Effector CD4-positive, alpha-beta T cell (primary cell): ENCODE results near the gene FKRP.
"Not testable (repeated sequence)": the region's sequence is repeated elsewhere in the genome, so short reads cannot be mapped to it uniquely, and the experiment has no call there.

ENCODE experiments used
- DNase-seq: peaks from one replicate; pipeline ENCODE4 v3.0.0-alpha.2; 2020
- total RNA-seq: gene quantifications from one replicate; lab custom pipeline; 2026; lab: John Stamatoyannopoulos, UW

FKRP gene, protein sequence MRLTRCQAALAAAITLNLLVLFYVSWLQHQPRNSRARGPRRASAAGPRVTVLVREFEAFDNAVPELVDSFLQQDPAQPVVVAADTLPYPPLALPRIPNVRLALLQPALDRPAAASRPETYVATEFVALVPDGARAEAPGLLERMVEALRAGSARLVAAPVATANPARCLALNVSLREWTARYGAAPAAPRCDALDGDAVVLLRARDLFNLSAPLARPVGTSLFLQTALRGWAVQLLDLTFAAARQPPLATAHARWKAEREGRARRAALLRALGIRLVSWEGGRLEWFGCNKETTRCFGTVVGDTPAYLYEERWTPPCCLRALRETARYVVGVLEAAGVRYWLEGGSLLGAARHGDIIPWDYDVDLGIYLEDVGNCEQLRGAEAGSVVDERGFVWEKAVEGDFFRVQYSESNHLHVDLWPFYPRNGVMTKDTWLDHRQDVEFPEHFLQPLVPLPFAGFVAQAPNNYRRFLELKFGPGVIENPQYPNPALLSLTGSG
- 19.5 reads per million, percentile 46 among the genes with 10 or more reads in this experiment for total RNA-seq

DNA sequence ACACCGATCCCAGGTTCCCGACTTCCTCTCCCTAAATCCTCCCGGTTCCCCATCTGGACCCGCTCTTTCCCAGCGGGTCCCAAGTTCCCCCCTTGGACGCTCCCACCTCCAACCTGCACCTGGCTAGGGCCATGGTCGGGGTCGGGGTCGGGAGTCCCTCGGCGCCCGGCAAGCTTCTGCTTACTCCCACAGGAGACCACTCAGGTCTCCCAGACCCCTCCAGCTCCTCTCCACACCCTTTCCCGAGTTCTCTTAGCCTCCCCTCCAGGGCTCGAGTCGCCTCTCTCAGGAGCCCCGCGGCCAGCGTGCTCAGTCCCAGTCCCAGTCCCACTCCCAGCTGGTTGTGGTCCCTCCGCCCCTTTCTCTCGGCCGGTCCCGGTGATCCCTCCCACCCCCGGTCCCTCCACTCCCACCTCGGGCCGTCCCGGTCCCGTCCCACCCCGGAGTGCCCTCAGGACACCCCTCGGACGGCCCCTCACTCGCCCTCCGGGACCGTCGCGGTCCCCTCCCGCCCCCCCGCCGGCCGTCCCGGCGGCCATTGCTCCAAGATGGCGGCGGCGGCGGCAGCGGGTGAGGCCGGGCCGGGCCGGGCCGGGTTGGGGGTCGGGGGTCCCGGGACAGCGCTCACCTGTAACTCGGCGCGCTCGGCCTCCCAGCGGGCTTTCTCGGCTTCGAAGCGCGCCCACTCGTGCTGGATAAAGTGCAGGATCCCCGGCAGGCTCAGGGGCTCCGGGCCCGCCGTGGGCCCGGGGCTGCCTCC is at the start of gene FKRP:
TSS of gene FKRP (plus strand) at position 537 of the 760 bp plus-strand sequence. CDS start 9,394 bp downstream, outside the sequence.
- DNase-seq, result no peak

GRCh38 chr19:46696866-46697203 is 49.0 kb upstream of the FKRP start:
- no peak for DNase-seq

DNA sequence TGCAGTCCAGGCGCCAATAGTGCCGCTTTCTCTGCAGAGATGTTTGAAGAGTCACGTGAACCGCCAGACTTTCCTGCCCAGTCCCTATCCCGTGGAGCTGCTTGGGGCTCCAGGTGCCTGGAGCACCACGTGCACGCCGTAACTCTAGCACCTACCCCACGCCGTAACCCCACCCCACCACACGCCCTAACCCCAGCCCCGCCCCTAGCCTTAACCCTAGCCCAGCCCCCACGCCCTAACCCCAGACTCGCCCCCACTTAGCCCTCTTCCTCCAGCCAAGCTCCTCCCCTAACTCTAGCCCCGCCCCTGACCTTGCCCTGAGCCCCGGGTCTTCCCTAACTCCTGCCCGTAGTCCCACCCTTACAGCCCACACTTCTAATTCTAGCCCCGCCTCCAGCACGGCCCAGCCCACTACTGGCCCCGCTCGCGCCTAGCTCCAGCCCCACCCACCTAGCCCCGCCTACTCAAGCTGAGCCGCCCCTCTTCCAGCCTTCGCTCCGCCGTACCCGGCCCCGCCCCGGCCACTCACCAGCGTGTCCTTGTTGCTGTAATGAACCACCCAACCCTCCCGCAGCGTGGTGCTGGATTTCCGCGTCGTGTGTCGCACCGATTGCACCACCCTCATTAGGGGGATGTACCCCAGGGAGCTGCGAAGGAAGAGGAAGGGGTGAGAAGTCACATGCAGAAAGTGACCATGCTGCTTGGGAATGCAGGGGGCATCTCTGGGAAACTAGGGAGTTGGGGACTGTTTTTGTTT is 48.5 kb upstream of the FKRP start:
- no peak for DNase-seq

GRCh38 chr19:46698395-46699321 is 47.2 kb upstream of the FKRP start:
- no peak for DNase-seq

- DNase-seq, result no peak
Measured at GRCh38 chr19:46700704-46701103, 45.2 kb upstream of the FKRP start.

DNA sequence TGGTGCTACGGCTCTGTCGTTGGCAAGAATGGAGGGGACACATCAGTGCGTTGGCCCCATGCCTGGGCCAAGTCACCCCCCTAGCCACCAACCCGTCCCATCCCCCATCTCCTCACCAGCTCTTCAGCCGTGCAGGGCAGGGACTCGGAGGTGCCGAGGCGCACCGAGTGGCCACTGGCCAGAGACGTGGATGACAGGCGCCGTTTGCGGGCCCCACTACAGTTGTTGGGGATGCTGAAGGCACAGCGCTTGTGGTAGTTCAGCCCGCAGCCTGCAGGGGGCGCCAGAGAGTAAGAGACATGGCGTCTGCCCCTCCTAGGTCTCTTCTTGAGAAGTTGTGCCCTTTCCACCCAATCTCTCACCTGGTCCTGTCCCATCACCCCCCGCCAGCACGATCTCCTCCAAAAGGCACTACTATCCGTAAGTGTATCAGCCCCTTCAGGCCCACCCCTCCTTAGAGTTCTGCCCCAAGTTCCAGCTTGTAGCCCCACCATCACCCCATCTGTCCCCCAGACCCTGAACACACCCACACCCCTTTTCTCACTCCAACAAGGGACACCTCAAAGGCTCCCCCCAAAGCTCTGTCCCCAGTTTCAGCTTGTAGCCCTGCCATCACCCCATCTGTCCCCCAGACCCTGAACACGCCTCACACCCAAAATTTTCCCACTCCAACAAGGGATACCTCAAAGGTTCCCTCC is 41.3 kb upstream of the FKRP start:
- DNase-seq, result peak; percentile 87

- no peak for DNase-seq
Measured at GRCh38 chr19:46710687-46711086, 35.2 kb upstream of the FKRP start.

GRCh38 chr19:46712768-46713338 is 33.0 kb upstream of the FKRP start:
- DNase-seq, result not testable (repeated sequence)

GRCh38 chr19:46713781-46714443 is 31.9 kb upstream of the FKRP start:
- DNase-seq, result peak; percentile 74

DNA sequence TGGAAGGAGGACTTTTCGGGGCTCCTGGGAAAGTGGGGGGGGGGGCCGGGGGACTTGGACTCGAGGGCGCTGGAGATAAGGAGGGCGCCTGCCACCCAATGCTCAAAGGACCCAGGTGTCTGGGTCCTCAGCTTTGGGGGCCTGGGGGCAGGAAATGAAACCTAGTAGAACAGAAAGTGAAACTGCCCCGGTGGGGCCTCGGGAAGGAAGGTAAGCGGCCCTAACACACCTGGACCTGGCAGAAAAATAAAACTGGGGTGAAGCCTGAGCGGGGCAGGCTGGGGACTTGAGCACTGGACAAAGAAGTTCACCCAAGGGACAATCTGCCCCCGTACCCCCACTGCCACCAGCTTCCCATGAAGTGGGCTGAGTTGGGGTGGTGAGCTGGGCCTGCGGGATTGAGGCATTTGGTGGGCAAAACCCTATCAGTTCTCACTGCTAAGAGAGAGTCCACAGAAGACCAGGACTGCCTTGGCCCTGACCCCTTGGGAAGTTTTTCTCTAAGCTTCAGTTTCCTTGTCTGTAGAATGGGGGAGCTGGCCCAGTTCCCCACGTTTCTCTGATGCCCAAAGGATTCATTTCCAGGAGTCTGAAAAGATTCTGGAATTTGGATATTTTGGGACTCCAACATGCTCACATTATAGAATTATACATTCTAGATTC is 31.3 kb upstream of the FKRP start:
- peak; percentile 63 for DNase-seq

DNA sequence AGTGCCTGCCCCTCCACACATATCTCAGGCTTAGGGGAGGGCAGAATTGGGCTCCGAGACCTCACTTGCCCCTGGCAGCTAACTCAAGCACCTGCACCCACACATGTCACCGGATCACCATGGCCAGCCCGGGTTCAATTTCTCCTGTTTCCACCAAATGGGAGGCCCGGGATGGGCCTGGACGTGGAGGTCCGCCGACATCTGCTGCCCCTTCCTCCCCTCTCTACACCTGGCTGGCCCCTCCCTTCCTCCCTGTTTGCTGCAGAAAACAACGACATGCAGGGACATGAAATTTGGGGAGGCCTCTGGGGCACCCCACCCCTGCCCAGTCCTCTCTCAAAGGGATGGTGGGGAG is 30.3 kb upstream of the FKRP start:
- DNase-seq, result no peak

DNA sequence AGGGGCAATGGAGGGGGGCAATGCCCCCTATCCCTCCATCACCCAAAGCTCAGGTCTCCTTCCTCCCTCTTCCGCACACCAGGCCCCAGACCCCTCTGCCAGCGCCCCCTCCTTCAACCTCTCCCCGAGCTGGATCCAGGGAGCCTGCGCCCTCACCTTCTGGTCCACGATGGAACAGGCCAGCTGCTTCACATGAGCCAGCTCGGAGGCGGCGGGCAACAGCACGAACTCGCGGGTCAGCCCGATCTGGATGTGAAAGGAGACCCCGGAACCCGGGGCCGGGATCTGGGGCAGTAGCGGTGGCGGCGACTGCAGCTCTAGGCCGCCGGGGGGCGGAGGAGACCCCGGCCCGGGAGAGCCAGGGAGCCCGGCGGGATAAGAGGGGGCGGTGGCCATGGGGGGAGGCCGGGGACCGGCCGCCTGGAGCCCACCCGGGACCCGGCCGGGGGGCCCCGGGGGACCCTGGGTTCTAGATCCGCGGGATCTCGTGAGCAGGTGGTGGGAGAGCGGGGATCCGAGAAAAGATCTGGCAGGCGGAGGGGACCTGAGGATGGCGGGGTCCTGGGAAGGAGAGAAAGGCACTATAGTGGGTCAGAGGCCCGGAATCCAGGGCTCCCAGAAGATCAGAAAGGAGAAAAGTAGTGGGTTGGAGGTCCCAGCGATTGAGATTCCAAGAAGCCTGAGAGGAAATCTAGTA is 29.7 kb upstream of the FKRP start:
- DNase-seq, result no peak

DNA sequence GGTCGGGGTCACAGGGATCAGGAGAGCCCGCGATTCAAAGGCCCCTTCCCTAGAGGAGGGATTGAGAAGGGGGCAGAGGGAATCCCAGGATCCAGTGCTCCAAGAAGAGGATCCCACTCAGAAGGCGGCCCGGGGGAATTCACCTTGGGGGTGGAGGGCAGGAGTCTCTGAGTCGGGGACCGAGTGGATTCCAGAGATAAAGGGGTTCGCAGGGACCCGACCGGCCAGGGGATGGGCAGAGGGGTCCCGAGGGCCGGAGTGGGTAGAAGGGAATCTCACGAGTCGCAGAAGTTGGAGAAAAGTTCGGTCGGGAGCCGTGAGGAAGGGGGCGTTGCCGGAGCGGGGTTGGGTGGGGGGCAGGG is 29.2 kb upstream of the FKRP start:
- DNase-seq, result no peak

- peak; percentile 86 for DNase-seq
Measured at GRCh38 chr19:46717034-46717715, 28.7 kb upstream of the FKRP start, which contains the start of gene PRKD2. TSS of gene PRKD2 (minus strand) at chr19:46717114. CDS start at chr19:46716370, 744 bp downstream.

DNA sequence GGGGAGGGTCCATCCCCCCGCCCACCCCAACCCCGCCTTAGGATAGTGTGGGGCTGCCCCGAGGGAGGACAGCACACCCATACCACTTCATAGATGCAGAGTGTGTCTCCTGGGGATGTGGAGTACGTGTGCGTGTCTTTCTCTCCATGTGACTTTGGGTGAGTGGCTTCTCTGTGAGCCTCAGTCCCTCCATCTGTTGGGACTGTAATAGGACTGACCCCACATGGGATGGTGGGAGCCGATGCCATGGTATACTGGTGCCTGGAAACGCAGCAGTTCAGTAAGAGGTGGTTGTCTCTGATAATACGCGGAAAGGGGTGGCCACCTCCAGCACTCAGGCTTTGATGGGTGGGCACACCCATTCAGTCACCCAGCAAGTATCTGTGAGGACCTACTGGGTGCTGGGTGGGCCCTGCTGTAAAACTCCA is 28.1 kb upstream of the FKRP start:
- no peak for DNase-seq

DNA sequence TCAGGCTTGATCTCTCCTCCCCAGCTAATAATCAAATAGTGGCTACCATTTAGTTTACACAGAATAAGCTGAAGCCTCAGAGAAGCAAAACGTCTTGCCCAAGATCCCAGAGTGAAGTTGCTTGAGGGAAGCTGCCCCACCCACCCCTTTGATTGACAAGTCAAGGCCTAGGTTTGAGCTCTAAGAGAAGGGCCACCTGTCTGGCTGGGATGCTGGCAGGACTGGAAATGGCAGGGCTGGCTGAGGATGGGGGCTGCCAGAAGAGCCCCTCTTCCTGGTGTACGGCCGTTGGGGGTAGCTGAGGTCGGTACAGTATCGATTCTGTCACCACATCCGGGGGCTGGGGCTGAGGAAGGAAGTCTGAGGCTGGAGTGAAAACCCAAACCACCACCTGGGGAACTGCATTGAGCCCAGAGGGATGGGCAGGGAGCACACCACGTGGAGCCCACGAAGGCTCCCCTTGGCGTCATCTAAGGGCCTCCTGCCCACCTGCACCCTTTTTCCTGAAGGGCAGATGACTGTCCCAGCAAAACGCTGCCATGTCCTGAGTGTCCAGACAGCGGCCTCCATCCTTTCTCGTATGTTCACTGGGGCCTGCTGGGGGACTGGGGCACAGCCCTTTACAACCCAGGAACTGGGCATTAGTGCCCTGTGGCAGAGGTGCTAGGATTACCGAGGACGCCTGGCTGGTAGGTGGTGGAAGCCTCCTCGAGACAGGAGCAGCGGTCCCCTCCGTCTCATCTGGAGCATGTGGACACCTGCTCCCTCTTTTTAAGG is 27.5 kb upstream of the FKRP start:
- peak; percentile 48 for DNase-seq

DNA sequence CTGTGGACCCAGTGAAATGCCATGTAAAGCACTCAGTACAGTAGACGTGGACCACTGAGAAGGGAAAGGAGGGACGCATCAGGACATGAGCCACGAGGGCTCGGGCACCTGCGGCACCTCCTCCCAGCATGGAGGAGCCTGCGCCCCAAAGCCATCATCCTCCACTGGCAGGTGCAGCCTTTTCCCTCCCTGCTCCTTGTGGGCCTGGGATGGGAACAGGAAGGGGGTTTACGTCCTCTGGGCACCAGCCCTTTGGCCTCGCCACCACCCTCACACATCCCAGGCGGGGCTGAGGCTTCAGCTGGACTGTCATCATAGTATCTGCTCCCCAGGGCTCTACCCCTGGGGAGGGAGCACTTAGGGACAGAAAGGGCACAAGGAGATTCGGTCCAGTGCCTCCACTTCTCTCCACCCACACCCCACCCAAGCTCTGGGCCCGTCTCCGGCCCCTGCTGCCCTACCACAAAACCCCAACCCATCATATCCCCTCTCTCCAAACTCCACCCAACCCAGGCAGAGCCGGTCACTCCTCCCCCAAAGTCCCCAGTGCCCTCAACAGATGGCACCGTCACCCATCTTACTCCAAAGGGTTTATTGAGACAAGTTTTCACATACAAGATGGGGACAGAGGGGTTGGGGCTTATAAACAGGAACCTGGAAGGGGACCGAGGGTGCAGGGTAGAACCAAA is 26.8 kb upstream of the FKRP start:
- no peak for DNase-seq
